DMS153 treated with DMSO at 0.1 percent for 48 hours (cell line): ENCODE measurements around the gene ZNF653.

ENCODE experiments used
- DNase-seq: peaks from one replicate; lab custom pipeline; 2025; ENCODE audit not compliant: unreplicated experiment; lab: John Stamatoyannopoulos, UW

The ZNF653 gene

GRCh38 chr19:11519138-11519537 lies 13.5 kb upstream of the ZNF653 start:
- DNase-seq: no peak

GRCh38 chr19:11513946-11514345 lies 8.3 kb upstream of the ZNF653 start:
- DNase-seq: no peak

GRCh38 chr19:11510444-11510843 lies 4.8 kb upstream of the ZNF653 start:
- DNase-seq: no peak

- no peak for DNase-seq
These were observed 1.9 kb upstream of the ZNF653 start for GRCh38 chr19:11507370-11508078.

- no peak for DNase-seq
These were observed 1.3 kb upstream of the ZNF653 start for GRCh38 chr19:11506967-11507366.

- DNase-seq: no peak
These were observed 489 bp upstream of the ZNF653 start for GRCh38 chr19:11506101-11506555.

- peak; percentile 96 for DNase-seq
These were observed 571 bp downstream of the ZNF653 start for GRCh38 chr19:11505032-11505503.

- DNase-seq: no peak
These were observed 1.1 kb downstream of the ZNF653 start for GRCh38 chr19:11504502-11505031.

- no peak for DNase-seq
These were observed 5.7 kb downstream of the ZNF653 start for GRCh38 chr19:11499890-11500420.

- no peak for DNase-seq
These were observed 6.4 kb downstream of the ZNF653 start for GRCh38 chr19:11499220-11499726.

- DNase-seq: peak; percentile 6
These were observed 9.1 kb downstream of the ZNF653 start for GRCh38 chr19:11496391-11497163.

GRCh38 chr19:11495885-11496284 lies 9.8 kb downstream of the ZNF653 start:
- no peak for DNase-seq

GRCh38 chr19:11495481-11495880 lies 10.2 kb downstream of the ZNF653 start:
- DNase-seq: no peak

- no peak for DNase-seq
These were observed 10.9 kb downstream of the ZNF653 start for GRCh38 chr19:11494634-11495285.

- no peak for DNase-seq
These were observed 16.3 kb downstream of the ZNF653 start for GRCh38 chr19:11489378-11489777.

GRCh38 chr19:11486661-11487503 lies 18.8 kb downstream of the ZNF653 start:
- no peak for DNase-seq

GRCh38 chr19:11485245-11485837 lies 20.3 kb downstream of the ZNF653 start:
- DNase-seq: no peak

GRCh38 chr19:11483366-11484111 lies 22.1 kb downstream of the ZNF653 start:
- no peak for DNase-seq
